Motor neuron (in vitro differentiated cells): ENCODE measurements around the gene PDCD1LG2. TPM values are rescaled to one million over a fixed set of nuclear protein-coding genes. Genes with fewer than 3 reads are reported as not detected.
A peak's percentile ranks its signal among the peaks of the same experiment; 100 is the strongest.
"Not testable (repeated sequence)": the region's sequence is repeated elsewhere in the genome, so short reads cannot be mapped to it uniquely, and the experiment has no call there.

Experiments
- ATAC-seq, 8 experiments: fragments of 200-7000 bp; cut with Tn5 transposase; replicated peaks in 6 of 8; 2 replicates each; pipeline ENCODE4 v1.8.0; 2021; ENCODE audit warnings: mild to moderate bottlenecking in 8 of 8, moderate library complexity in 8 of 8
- H3K27ac ChIP-seq, 2 donors: fragments of 250-450 bp; sonication (Bioruptor Pico); 2 replicates each; pipeline ENCODE4 v1.9.0; 2021; ENCODE audit warnings: antibody characterized with exemption in 2 of 2, mild to moderate bottlenecking in 2 of 2, moderate library complexity in 1 of 2
- H3K4me1 ChIP-seq, 2 donors: fragments of 250-450 bp; sonication (Bioruptor Pico); replicated peaks in 1 of 2; 2 replicates each; pipeline ENCODE4 v1.6.1; 2021; ENCODE audit warnings: antibody characterized with exemption in 2 of 2, mild to moderate bottlenecking in 2 of 2, moderate library complexity in 1 of 2
- H3K4me3 ChIP-seq, 5 donors: fragments of 250-450 bp; sonication (Bioruptor Pico); 2 replicates each; pipeline ENCODE4 v1.9.0; 2021; ENCODE audit warnings: antibody characterized with exemption in 5 of 5, mild to moderate bottlenecking in 5 of 5, moderate library complexity in 4 of 5
- WGBS, 10 experiments: fragments of 450-650 bp; shearing (Covaris generic); methylation state at CpG; one replicate each; pipeline ENCODE4 v1.0.0; 2022; 5-methylcytosine and 5-hydroxymethylcytosine counted together
- in situ Hi-C, 9 experiments: fragments of 400-800 bp; cut with MboI; loops; one replicate each; pipeline ENCODE4 v1.15.0; 2021; ENCODE audit warnings: low sequenced_read_pairs in 9 of 9, low pct_unique_long_range_greater_than_20kb in 2 of 9; ENCODE audit not compliant: unreplicated experiment in 9 of 9
- total RNA-seq, 8 experiments: library from RNA; unstranded; fragments of 300-600 nt; gene quantifications; 2 replicates each; pipeline versions ENCODE4 v1.2.3 to v1.2.4, GENCODE V29; 2022

Gene PDCD1LG2
- 1 to 10 TPM in 2 of 8 experiments, under 1 TPM in 5, not detected in 1; 0.05 to 1.3 (median 0.29) TPM for total RNA-seq

- WGBS, 10 experiments, result 0 to 100% (median 80%) methylated on average over 1 to 4 of the region's 4 CpGs
- in situ Hi-C loops, result no loop called here
- peak in 2 of 8 experiments; percentile 64 to 70 for ATAC-seq
- H3K4me1 ChIP-seq, result no peaks in the 10 kb centered on the region
- H3K4me3 ChIP-seq, result no peak within 1 kb of the TSS
- no peak within 1 kb of the TSS for H3K27ac ChIP-seq
These were observed at the start of gene PDCD1LG2 for GRCh38 chr9:5510360-5510931. PDCD1LG2 (plus strand) TSS chr9:5510531; CDS start chr9:5522547, 12,016 bp downstream.

- not testable (repeated sequence) for H3K4me1 ChIP-seq, ATAC-seq, H3K27ac ChIP-seq, H3K4me3 ChIP-seq
- in situ Hi-C loops, result loop anchor here in 2 of 9 experiments (25.0 kb wide), 1 partner anchor 122 kb away; no protein-coding TSS in a partner anchor
- 88 to 100% (median 99%) methylated on average over 1 to 4 of the region's 4 CpGs; no CpG with 5 or more reads in 4 of the 10 experiments for WGBS, 10 experiments
These were observed 45.5 kb upstream of the PDCD1LG2 start for GRCh38 chr9:5464831-5465330.

- no peaks in the 10 kb centered on the region for H3K4me1 ChIP-seq
- in situ Hi-C loops, result loop anchor here in 2 of 9 experiments (25.0 kb wide), 1 partner anchor 121 kb away; no protein-coding TSS in a partner anchor
- no peak overlapping the region for H3K27ac ChIP-seq
- ATAC-seq, result no peak
- H3K4me3 ChIP-seq, result no peak overlapping the region
- WGBS, 10 experiments, result 43 to 100% (median 71%) methylated on average over 1 of the region's 1 CpG; no CpG with 5 or more reads in 3 of the 10 experiments
These were observed 44.3 kb upstream of the PDCD1LG2 start for GRCh38 chr9:5466005-5466404.

GRCh38 chr9:5466766-5467165 is 43.6 kb upstream of the PDCD1LG2 start:
- no peak overlapping the region for H3K4me3 ChIP-seq
- no peak overlapping the region for H3K27ac ChIP-seq
- in situ Hi-C loops, result loop anchor here in 2 of 9 experiments (25.0 kb wide), 1 partner anchor 121 kb away; no protein-coding TSS in a partner anchor
- H3K4me1 ChIP-seq, result no peaks in the 10 kb centered on the region
- WGBS, 10 experiments, result 20 to 74% (median 37%) methylated on average over 1 to 2 of the region's 2 CpGs; no CpG with 5 or more reads in 2 of the 10 experiments
- no peak for ATAC-seq

GRCh38 chr9:5468850-5469249 is 41.5 kb upstream of the PDCD1LG2 start:
- no peak for ATAC-seq
- in situ Hi-C loops, result loop anchor here in 2 of 9 experiments (25.0 kb wide), 1 partner anchor 118 kb away; no protein-coding TSS in a partner anchor

GRCh38 chr9:5470122-5470521 is 40.2 kb upstream of the PDCD1LG2 start:
- in situ Hi-C loops, result loop anchor here in 2 of 9 experiments (25.0 kb wide), 1 partner anchor 117 kb away; no protein-coding TSS in a partner anchor
- Histone ChIP-seq H3K27ac (no peak overlapping the region), H3K4me3 (no peak overlapping the region), H3K4me1 (no peaks in the 10 kb centered on the region)
- WGBS, 10 experiments, result 0 to 100% (median 78%) methylated on average over 1 of the region's 1 CpG
- no peak for ATAC-seq

More at GRCh38 chr9:5468850-5469249, 41.5 kb upstream of the PDCD1LG2 start:
- 37 to 100% (median 87%) methylated on average over 1 to 5 of the region's 5 CpGs for WGBS, 10 experiments
- Histone ChIP-seq H3K27ac (no peak overlapping the region), H3K4me3 (no peak overlapping the region), H3K4me1 (no peaks in the 10 kb centered on the region)

- no peak for ATAC-seq
- no peak overlapping the region for H3K4me3 ChIP-seq
- in situ Hi-C loops, result loop anchor here in 2 of 9 experiments (25.0 kb wide), 1 partner anchor 116 kb away; no protein-coding TSS in a partner anchor
- 57 to 100% (median 94%) methylated on average over 1 to 3 of the region's 3 CpGs for WGBS, 10 experiments
- H3K4me1 ChIP-seq, result no peaks in the 10 kb centered on the region
- no peak overlapping the region for H3K27ac ChIP-seq
These were observed 39.5 kb upstream of the PDCD1LG2 start for GRCh38 chr9:5470816-5471215.

- in situ Hi-C loops, result not testable (repeated sequence)
- 67% methylated on average over 1 of the region's 2 CpGs; no CpG with 5 or more reads in 9 of the 10 experiments for WGBS, 10 experiments
These were observed 34.7 kb upstream of the PDCD1LG2 start for GRCh38 chr9:5475611-5476010.

GRCh38 chr9:5478206-5478605 is 32.1 kb upstream of the PDCD1LG2 start:
- WGBS, 10 experiments, result 70% methylated on average over 2 of the region's 2 CpGs; no CpG with 5 or more reads in 9 of the 10 experiments
- Histone ChIP-seq H3K4me1 (no peaks in the 10 kb centered on the region), H3K27ac (no peak overlapping the region), H3K4me3 (no peak overlapping the region)
- ATAC-seq, result no peak
- in situ Hi-C loops, result no loop called here

More at GRCh38 chr9:5475611-5476010, 34.7 kb upstream of the PDCD1LG2 start:
- H3K4me3 ChIP-seq, ATAC-seq, H3K27ac ChIP-seq, H3K4me1 ChIP-seq: not testable (repeated sequence)

GRCh38 chr9:5479994-5480694 is 30.2 kb upstream of the PDCD1LG2 start:
- 43 to 96% (median 81%) methylated on average over 2 to 3 of the region's 3 CpGs for WGBS, 10 experiments
- no peaks in the 10 kb centered on the region for H3K4me1 ChIP-seq
- ATAC-seq, result no peak
- in situ Hi-C loops, result no loop called here
- no peak overlapping the region for H3K27ac ChIP-seq
- H3K4me3 ChIP-seq, result no peak overlapping the region

- Histone ChIP-seq H3K27ac (no peak overlapping the region), H3K4me3 (no peak overlapping the region), H3K4me1 (no peaks in the 10 kb centered on the region)
- in situ Hi-C loops, result no loop called here
- no peak for ATAC-seq
- WGBS, 10 experiments, result 76 to 95% (median 84%) methylated on average over 1 to 4 of the region's 4 CpGs; no CpG with 5 or more reads in 3 of the 10 experiments
These were observed 29.4 kb upstream of the PDCD1LG2 start for GRCh38 chr9:5480919-5481318.

- H3K4me1 ChIP-seq, result no peaks in the 10 kb centered on the region
- no peak overlapping the region for H3K27ac ChIP-seq
- in situ Hi-C loops, result no loop called here
- no peak overlapping the region for H3K4me3 ChIP-seq
- no peak for ATAC-seq
- 50 to 98% (median 86%) methylated on average over 1 to 5 of the region's 5 CpGs for WGBS, 10 experiments
These were observed 28.9 kb upstream of the PDCD1LG2 start for GRCh38 chr9:5481322-5482040.
